ENCODE measurements around the gene SESN3.
"Not testable (repeated sequence)": the region's sequence is repeated elsewhere in the genome, so short reads cannot be mapped to it uniquely, and the experiment has no call there.

The SESN3 gene

DNA sequence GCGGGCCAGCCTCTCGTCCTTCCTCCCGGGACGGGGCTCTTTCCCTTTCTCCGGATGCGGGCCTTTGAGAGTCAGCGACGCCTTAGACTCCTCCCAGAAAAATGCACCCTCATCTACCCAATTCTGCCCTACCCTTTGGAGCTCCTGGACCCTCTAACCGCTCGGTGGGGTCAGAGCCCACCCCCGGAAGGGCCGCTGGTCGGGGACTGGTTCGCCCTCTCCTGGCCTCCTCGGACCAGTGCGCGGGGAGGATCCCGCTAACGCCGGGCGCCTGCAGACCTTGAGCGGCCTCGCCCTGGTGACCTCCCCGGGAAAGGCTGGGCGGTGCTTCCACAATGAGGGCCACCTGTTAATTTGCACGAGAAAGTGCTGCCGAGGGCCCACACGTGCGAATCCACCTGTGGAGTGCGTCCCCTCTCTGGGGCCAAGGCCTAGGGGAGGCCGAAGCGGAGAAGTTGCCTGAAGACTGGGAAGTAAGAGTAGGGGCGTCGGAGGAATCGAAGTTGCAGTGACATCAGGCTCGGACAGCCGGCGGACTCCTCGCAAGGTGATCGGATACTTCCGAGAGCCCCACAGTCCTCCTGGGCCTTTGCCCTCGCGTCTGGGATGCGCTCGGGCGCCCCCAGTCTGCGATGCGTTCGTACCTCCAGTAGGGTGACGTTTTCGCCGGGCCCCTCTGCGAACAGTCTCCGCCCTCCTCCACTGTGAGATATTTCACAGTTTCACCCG, 79.9 kb downstream of the SESN3 start:
- DNase-seq (ENCODE audit: low spot score) = peak; percentile 96

DNA sequence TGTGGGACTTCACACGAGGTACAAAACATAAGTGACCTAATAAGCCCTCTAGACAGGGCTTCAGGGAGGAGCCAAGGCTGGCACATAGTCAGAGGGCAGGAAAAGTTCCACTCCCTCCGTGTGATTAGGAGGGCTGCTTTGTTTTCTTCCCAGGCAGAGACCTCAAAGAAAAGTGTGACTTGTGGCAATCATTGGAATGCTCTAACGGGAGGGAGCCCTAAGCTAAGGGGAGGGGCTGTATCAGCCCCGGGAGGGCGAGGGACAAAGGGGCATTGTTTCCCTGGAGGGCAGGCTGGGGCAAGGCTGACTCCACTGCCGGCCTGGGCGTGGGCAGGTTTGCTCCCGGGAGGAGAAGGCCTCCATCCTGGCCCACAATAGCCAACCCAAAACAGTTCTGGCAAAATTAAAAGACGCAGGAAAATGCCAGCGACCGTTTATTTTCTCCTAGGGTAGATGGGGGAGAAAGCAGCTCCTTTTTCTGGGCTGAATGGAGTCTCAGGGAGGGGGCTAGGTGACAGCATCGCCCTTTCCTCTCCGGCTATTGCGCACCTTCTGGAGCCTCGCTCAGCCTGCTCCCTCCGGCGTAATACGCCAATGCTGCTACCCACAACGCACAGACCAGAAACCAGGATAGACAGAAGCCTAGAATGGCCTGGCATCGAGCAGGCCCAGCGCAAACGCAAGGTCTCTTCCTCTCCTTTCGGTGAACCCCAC, 81.2 kb downstream of the SESN3 start:
- DNase-seq (ENCODE audit: low spot score) = peak; percentile 92

DNA sequence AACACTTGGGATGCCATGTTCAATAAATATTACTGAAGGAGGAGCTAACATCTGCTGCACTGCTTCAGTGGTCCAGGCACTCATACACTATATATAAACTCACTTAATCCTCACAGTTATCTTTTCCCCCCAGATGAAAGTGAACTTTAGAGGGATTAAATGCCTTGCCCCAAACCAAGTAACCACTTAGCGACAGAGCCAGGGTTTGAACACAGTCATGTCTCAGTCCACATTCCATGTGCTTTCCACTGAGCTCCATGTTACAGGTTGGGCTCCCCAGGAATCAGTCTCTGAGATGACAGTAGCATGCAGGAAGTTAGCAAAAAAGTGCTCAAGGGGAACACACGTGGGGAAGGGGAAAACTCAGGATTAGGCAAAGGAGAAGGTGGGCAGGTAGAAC, 82.1 kb downstream of the SESN3 start:
- no peak for DNase-seq (ENCODE audit: low spot score)

DNA sequence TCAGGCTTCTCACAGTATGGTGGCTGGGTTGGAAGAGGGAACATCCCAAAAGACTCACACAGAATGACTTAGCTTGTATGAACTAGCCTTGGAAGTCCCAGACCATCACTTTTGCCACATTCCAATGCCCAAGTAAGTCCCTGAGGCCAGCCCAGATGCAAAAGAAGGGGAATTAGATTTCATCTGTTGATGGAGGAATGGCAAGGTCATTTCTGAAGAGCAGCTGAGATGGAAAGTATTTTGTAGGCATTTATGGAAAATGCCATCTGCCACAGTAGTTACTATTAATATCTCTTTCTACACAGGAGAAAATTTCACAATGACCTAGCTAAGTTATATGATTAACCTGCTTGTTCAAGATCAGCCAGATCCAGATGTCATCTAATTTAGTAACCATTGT, 82.6 kb downstream of the SESN3 start:
- DNase-seq (ENCODE audit: low spot score) = no peak

DNA sequence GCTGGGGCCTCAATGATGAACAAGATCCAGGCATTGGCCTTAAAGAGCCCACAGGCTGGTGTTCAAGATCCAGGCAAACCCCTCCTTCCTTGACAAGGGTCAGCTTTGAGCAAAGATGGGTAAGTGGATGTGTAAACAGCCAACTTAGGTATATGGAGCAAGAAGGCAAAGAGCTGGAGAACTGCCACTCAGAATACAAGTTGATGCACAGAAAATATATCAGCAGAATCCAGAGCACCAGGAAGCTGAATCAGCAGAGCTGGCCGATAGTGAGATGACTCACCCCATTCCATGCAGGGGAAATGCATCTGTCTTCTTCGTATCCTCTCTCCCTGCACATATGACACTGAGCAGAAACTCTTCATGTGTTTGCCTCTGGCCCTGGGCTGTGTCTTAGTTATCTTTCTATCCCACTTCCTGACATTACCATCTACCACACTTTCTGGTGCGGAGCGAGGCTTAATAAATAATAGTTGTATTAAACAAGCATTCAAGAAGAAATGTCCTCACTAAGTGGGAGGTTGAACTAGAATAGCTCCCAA, 83.6 kb downstream of the SESN3 start:
- DNase-seq (ENCODE audit: low spot score) = peak; percentile 58

DNA sequence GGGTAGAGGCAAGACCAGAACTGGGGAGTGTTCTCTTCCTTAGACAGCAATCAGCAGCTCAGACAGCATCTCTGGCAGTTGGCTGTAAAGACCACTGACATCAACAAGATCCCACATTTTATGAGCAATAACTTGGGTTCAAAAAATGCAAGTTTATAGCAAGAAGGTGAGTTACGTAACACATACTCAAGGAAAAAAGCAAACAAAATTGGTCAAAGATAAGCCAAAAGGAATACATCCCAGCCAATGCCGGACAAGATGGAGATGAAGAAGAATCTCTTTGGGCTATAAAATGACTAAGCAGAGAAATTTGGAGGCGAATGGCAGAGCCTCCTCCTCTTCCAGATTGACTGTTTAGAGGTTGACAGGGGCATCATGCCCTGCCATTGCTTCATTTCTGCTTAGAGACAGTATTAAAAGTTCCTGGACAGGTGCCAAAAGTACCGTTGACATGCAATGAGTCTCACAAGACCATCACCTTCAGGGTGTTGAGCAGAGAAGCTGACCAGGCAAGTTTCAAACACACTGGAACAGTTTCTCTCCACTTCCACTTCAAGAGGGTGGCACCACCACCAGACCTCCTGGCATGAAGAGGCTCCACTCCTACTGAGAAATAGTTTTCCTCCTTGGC, 85.5 kb downstream of the SESN3 start:
- no peak for DNase-seq (ENCODE audit: low spot score)

DNA sequence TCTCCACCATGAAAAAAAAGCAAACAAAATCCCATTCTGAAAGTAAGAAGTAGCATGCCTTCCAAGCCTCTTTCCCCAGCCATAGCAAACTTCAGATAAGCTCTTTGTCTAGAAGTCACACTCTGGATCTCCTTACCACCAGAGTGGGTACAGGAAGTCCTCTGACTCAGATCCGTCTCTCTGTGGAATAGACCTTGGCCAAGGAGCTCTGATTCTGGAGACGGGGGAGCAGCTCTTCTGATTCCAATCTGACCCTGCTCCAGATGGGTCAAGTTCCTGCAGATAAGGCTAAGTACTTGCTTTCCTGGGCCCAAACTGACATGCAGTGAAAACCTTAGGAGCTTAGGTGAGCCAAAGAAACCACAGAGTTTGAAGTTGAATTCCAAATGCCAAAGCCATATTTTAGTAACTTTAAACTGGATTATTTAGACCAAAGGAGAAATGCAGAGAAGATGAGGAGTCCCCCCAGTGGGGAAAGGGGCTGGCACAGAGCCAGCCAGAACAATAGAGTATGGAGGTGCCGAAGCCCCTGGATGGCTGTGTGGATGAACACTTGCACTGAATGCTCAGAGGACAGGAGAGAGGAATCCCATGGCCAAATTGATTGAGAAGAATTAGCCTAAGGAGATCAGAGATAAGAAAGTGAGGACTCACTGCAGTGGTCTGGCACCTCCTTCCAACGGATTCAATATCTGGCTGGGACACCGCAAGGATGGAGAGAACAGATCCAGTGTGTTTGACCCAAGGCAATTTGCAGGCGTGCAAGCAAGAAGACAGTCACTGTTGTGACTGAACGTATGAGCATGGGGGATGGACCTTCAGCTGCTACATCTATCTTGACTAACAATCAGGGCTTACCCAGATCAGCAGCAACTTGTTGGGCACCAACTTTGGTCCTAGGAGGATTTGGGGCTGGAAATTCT, 86.4 kb downstream of the SESN3 start:
- no peak for DNase-seq (ENCODE audit: low spot score)

DNA sequence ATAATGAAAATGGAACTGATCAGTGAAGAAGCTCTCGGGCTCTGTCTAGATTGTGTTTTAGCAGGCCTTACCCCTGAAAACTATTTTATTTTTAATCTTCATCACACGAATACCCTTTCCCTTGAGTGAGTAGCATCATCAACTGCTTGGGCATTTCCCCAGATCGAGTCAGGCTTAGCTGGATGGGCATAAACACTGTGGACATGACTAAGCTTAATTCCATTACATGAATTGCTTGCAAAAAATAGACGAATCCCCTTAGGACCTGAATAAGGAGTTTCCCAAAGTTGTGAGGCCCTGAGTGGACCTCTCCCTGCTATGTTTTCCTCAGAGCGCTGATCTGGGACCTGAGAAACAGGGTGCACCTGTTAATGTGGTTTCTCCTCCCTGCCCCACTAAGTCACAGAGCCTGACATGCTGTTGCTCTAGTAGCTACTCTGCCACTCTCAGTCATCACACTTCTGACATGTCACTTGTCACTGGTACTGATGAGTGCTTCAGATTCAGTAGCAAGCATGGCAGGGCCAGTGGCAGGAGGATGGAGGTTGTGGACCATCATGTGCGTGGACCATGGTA, 87.8 kb downstream of the SESN3 start:
- DNase-seq (ENCODE audit: low spot score) = no peak

DNA sequence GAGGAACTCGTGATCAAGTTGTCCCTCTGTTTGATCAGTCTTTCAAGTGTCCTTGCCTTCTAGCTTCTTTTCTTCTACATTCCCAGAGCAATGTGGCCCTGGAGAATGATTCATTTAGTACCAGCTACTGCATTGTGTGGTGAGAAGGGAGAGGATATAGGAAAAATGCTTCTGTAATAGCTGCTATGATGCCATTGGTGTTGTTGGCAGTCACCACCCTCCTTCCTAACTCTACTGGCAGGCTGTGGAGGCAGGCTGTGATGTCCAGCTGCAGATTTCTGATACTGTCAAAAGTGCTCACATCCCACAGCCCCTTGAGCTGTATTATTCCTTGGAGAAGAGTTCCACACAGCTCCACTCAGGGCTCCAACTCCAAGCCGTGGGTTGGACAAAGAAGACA, 88.6 kb downstream of the SESN3 start:
- no peak for DNase-seq (ENCODE audit: low spot score)

DNA sequence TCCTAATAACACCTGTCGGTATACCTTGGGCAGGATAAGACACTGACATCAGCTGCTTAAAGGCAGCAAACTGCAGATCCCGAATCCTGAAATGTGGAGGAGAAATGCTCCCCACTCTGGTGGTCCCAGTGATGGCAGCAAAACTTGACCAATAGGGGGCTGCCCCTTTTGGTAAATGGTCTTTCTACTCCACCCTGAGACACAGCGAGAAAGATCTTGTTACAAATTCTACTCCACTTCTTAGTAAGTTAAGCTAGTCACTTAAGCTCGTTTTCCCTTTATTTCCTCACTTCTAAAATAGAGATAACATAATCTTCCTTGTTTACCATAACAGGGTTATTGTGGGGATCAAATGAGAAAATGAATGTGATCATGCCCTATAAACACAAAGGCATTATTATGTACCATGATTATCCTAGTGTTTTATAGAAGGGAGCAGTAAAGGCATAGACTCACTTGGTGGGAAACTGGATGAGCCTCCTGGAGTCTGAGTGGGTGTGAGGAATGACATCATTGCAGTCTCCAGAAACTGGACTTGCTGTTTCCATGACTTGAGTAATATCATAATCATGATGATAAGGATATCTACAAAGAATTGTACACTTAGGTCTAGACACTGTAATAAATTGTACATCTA, 90.5 kb downstream of the SESN3 start:
- DNase-seq (ENCODE audit: low spot score) = no peak

DNA sequence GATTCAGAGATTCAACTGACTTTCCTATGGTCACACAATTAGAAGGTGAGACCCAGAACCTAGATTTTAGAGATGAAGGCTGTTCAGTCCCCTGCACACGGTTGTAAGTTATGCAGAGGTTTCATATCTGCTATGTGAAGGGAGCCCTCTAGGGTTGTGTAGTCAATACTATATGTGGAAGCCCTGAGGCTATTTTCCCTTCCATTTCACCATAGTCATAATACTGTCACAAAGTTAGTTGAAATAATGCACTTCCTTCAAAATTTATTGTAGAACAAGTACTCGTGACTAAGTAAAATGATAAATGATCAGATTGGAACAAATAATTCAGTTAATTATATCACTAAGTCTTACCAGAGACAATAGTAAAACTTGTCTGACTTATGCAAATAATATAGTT, 92.6 kb downstream of the SESN3 start:
- DNase-seq (ENCODE audit: low spot score) = peak; percentile 55

DNA sequence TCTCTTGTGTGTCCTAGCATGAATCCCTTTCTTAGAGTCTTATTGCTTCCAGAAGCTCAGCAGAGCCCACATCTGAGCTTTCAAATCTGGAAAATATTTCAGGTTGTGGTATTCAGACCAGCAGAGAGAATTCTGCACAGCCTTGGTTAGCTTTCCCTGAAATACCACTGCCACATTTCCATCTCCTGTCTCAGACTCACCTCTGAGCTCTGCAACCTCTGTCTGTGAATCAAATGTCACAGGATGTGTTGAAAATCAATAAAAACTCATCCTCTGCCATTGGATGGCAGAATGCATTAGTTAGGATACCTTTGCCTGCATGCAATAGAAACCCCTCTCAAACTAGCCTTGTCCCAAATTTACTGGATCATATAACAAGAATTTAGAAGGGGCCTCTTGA, 93.7 kb downstream of the SESN3 start:
- no peak for DNase-seq (ENCODE audit: low spot score)

DNA sequence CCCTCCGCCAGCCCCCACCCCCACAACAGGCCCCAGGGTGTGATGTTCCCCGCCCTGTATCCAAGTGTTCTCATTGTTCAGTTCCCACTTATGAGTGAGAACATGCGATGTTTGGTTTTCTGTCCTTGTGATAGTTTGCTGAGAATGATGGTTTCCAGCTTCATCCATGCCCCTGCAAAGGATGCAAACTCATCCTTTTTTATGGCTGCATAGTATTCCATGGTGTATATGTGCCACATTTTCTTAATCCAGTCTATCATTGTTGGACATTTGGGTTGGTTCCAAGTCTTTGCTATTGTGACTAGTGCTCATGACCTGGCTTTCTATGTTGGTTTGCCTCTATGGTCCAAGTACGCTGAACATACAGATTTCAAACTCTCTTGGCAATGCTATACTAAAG, 94.3 kb downstream of the SESN3 start:
- not testable (repeated sequence) for DNase-seq (ENCODE audit: low spot score)

DNA sequence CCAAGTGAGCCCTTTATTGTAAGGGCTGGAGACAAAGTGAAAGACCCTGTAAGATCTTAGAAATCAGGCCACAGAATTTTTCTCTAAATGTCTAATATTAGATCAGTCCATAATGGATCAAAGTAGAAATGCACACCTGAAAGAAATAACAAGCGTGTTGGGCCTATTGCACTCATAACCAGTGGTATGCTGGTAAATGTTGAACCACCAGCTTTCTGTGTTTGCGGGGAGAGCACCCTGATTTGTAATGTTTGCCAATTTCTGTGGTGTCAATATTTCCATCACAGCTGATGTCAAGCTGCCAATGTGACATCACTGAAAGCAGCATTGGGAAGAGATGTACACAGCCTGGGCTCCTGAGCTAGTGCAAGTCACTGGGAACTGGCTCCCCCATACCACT, 95.1 kb downstream of the SESN3 start:
- DNase-seq (ENCODE audit: low spot score) = no peak

DNA sequence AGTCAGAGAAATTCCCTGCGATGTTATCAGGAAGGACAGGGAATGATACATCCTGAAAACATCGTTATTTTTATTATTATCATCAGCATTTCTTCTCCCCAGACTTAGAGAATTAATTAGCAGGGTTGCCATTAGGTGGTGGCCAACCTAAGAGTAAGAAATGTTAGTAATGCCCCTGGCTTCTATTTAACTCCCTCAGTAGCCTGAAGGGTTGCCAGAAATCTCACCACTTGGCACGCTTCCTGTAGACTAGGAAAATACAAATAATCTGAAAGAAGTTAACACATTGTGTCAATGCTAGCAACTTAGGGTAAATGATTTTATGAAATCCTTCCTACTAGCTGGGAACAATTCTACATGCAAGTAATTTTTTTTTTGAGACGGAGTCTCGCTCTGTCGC, 95.8 kb downstream of the SESN3 start:
- no peak for DNase-seq (ENCODE audit: low spot score)

DNA sequence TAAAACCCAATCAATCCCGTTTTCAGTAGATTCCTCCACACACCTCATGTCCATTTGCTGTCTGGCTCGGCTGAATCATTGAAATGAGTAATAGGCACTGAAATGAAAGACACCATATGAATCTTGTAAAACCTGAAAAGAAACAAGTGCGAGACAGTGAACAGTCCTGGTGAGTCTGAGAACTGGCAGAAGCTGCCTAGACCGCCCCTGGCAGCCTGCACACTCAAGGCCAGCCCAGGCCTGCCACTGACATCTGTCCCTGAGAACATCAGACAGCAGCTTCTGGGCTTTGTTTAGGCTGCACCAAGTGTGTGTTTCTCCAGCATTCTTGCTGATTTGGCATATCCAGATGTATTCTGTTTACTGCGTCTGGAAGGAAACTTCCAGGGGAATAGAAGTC, 96.5 kb downstream of the SESN3 start:
- DNase-seq (ENCODE audit: low spot score) = peak; percentile 64

DNA sequence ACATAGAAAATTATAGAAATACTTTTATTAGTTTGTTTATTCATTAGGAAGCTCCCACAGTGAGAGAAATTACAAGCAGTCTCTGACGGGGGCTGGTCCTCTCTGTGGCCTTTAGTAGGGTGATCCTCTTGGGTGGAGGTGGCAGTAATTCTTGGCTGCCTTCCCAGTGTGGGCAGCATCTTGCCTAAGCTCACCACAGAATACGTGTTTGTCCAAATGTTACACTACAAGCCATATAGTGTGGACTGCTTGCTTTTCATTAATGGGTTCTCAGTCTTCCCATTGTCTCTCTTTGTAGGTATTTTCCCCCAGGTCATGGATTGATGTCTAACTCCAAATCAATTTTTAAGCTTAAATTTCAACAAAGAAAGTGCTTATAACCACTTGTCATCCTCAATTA, 98.0 kb downstream of the SESN3 start:
- DNase-seq (ENCODE audit: low spot score) = no peak

DNA sequence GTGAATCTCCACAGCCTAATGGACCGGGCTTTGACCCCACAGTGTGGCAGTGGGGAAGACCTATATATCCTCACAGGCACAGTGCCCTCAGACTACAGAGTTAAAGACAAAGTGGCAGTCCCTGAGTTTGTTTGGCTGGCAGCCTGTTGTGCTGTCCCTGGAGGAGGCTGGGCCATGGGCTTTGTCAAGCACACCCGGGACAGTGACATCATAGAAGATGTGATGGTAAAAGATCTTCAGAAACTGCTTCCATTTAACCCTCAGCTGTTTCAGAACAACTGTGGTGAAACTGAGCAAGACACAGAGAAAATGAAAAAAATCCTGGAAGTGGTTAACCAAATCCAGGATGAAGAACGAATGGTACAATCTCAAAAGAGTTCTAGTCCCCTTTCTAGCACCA, 102.4 kb downstream of the SESN3 start:
- DNase-seq (ENCODE audit: low spot score) = no peak

DNA sequence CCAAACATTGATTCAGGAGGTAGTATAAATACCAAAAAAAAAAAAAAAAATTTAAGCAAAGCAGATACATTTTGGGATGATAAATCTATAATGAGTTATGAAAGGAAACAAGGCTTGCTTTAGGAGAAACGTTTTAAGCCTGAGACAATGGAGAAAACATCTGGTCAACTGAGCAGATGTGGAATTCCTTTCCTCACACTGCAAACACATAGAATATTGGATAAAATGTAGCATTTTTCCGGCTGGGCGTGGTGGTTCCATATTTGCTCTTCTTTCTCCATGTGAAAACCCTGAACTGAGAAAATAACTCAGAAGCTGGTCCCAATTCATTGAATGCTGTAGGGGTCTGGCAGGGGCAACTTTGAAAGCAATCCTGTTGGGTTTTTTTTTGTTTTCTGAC, 107.4 kb downstream of the SESN3 start:
- no peak for DNase-seq (ENCODE audit: low spot score)

DNA sequence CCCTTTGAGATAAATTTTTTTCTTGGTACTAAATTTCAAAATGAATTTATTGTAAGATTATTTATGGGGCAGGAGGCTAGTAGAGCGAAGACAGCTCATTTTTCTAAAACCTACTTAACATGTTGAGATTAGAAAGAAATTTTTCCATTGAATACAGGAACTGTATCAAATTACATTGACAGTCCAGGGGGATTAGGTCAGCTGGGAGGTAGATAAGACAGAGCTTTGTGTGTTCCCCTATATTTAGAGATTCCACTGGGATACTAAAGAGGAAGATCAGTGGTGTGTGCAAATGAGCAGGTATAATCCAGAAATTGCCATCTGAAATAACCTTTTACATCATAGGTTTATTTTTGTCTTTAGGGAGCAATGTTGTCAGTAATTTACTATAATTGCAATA, 109.3 kb downstream of the SESN3 start:
- DNase-seq (ENCODE audit: low spot score) = no peak

All from globus pallidus (tissue), 1 donor.